ENCODE results near the gene PSAP.
"Not testable (repeated sequence)": the region's sequence is repeated elsewhere in the genome, so short reads cannot be mapped to it uniquely, and the experiment has no call there.

The PSAP gene

DNA sequence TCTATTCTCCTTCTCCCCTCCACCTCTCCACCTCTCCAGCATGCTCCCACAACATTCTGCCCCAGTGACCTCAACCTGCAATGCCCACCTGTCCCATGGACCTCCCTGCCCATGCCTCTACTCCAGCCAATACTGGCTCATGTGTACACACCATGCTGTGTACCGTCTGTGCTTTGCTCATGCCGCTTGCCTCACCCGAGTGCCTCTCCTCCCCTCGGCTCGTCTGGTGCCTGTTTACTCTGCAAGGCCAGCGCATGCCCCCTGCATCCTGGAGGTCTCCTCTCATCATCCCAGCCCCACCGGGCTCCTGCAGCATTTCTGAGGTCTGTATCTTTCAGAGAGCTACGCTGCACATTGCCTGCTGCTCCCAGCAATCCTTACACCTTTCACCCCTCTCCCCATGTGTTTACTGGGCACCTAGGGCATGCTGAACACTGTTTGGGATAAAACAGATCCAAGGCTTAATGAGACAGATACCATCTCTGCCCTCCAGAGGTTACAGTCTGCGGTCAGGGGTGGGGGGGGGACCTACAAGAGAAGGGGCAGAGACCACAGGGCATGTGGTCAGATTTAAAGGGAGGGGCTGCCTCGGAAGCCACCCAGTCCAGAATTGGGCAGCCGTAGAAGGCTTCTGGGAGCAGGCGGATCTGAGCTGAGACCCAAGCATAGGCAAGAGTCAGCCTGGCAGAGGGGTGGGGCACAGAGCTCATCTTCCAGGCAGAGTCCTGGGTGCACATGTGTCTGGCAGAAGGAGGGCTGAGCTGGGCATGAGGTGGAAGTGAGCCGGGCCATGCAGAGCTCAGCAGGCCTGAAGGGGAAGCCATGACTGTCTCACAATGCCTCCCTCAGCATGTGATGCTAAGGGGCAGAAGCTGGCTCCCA, 29.6 kb upstream of the PSAP start:
- H3K79me2 ChIP-seq (ENCODE audit: low read length), result no peaks in the 10 kb centered on the region
- no peaks in the 10 kb centered on the region for H4K20me1 ChIP-seq (ENCODE audit: insufficient read depth, low read length)
- DNase-seq, result no peak
- no peak overlapping the region for H3K4me2 ChIP-seq (ENCODE audit: low read depth, low read length)
- H3K4me1 ChIP-seq (ENCODE audit: low read length), result no peaks in the 10 kb centered on the region
- no peaks in the 10 kb centered on the region for H3K27me3 ChIP-seq (replicated peaks; ENCODE audit: insufficient read depth, low read length)
- H3F3A ChIP-seq (ENCODE audit: insufficient read depth, low read length), result no peaks in the 10 kb centered on the region
- H3K27ac ChIP-seq (ENCODE audit: low read length), result no peak overlapping the region
- H2AFZ ChIP-seq (ENCODE audit: low read length), result no peak overlapping the region
- H3K9ac ChIP-seq (ENCODE audit: low read length), result no peak overlapping the region
- no peak overlapping the region for H3K4me3 ChIP-seq (ENCODE audit: low read length)
- no peaks in the 10 kb centered on the region for H3K9me3 ChIP-seq (replicated peaks; ENCODE audit: insufficient read depth, low read length)
- no peak for TF ChIP-seq EZH2 (optimal IDR thresholded peaks at IDR 0.05; ENCODE audit: low read depth, low read length)
- no peak for TF ChIP-seq EZH2phosphoT487 (IDR thresholded peaks at IDR 0.05; ENCODE audit: low read length)
- TF ChIP-seq, protein P1, sequence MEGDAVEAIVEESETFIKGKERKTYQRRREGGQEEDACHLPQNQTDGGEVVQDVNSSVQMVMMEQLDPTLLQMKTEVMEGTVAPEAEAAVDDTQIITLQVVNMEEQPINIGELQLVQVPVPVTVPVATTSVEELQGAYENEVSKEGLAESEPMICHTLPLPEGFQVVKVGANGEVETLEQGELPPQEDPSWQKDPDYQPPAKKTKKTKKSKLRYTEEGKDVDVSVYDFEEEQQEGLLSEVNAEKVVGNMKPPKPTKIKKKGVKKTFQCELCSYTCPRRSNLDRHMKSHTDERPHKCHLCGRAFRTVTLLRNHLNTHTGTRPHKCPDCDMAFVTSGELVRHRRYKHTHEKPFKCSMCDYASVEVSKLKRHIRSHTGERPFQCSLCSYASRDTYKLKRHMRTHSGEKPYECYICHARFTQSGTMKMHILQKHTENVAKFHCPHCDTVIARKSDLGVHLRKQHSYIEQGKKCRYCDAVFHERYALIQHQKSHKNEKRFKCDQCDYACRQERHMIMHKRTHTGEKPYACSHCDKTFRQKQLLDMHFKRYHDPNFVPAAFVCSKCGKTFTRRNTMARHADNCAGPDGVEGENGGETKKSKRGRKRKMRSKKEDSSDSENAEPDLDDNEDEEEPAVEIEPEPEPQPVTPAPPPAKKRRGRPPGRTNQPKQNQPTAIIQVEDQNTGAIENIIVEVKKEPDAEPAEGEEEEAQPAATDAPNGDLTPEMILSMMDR (IDR thresholded peaks at IDR 0.05; ENCODE audit: low read length), result no peak
- no peaks in the 10 kb centered on the region for H3K36me3 ChIP-seq (replicated peaks; ENCODE audit: insufficient read depth, low read length)
- H3K9me2 ChIP-seq (replicated peaks; ENCODE audit: insufficient read depth, low read length), result no peaks in the 10 kb centered on the region

DNA sequence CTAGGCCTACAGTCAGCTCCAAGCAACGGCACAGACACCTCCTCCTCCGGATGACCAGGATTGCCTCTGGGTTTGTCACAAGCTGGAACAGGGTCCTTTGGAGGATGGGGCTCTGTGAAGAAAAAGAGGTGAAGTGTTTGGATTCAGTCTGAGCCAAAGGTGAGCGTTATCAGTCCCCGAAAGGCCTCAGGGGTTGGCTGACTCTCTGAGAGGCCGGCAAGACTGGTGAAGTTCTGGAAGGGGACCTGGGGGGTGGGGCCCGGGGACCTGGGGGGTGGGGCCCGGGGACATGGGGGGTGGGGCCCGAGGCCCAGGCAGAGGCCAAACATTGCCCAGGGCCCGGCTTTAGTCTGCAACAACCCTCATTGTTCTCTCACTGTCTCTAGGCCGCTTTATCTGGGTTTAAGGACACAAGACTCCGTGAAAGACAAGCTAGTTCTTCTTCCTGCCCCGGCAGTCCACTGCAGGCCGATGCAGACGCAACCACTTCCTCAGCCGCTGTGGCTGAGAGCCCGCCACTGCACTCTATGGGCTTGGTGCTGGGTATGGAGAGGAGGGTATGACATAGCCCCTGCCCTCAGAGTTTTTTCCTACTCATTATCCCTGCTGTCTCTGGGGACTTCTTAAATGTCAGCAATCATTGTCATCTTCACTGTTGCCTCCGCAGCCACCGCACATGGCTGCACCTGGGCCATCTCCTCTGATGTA, 27.4 kb upstream of the PSAP start:
- no peaks in the 10 kb centered on the region for H3K9me3 ChIP-seq (replicated peaks; ENCODE audit: insufficient read depth, low read length)
- no peak overlapping the region for H3K9ac ChIP-seq (ENCODE audit: low read length)
- H4K20me1 ChIP-seq (ENCODE audit: insufficient read depth, low read length), result no peaks in the 10 kb centered on the region
- TF ChIP-seq, protein P1 (IDR thresholded peaks at IDR 0.05; ENCODE audit: low read length), result no peak
- TF ChIP-seq EZH2phosphoT487 (IDR thresholded peaks at IDR 0.05; ENCODE audit: low read length) (no peak), EZH2 (optimal IDR thresholded peaks at IDR 0.05; ENCODE audit: low read depth, low read length) (no peak)
- no peak overlapping the region for H3K4me2 ChIP-seq (ENCODE audit: low read depth, low read length)
- H3K27me3 ChIP-seq (replicated peaks; ENCODE audit: insufficient read depth, low read length), result no peaks in the 10 kb centered on the region
- no peak overlapping the region for H2AFZ ChIP-seq (ENCODE audit: low read length)
- H3K27ac ChIP-seq (ENCODE audit: low read length), result no peak overlapping the region
- H3K36me3 ChIP-seq (replicated peaks; ENCODE audit: insufficient read depth, low read length), result no peaks in the 10 kb centered on the region
- no peak for DNase-seq
- H3K79me2 ChIP-seq (ENCODE audit: low read length), result no peaks in the 10 kb centered on the region
- H3K9me2 ChIP-seq (replicated peaks; ENCODE audit: insufficient read depth, low read length), result no peaks in the 10 kb centered on the region
- peaks cover 8% of the 10 kb centered on the region for H3K4me1 ChIP-seq (ENCODE audit: low read length)
- H3K4me3 ChIP-seq (ENCODE audit: low read length), result no peak overlapping the region
- peaks cover 8% of the 10 kb centered on the region for H3F3A ChIP-seq (ENCODE audit: insufficient read depth, low read length)

DNA sequence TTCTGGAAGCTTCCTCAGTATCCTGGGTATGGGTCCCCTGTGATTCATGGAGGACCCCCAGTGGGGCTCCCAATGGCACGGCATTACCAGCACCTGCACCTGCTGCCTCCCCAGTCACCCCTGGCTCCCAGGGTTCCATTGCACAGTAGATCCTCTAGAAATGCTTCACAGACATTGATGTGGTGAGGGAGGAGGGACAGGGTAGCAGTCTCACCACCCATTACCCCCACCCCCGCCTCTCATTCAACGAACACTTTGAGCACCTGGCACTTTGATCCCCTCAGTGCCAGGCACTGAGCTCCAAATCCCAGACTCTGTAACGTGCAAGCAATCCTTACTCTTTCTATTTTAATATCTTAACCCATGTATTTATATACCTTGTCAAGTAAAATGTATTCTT, 26.8 kb upstream of the PSAP start:
- no peaks in the 10 kb centered on the region for H3K36me3 ChIP-seq (replicated peaks; ENCODE audit: insufficient read depth, low read length)
- no peak overlapping the region for H2AFZ ChIP-seq (ENCODE audit: low read length)
- H3K27ac ChIP-seq (ENCODE audit: low read length), result no peak overlapping the region
- H3K4me1 ChIP-seq (ENCODE audit: low read length), result peaks cover 11% of the 10 kb centered on the region
- H3K9ac ChIP-seq (ENCODE audit: low read length), result no peak overlapping the region
- peaks cover 10% of the 10 kb centered on the region for H3F3A ChIP-seq (ENCODE audit: insufficient read depth, low read length)
- H3K4me3 ChIP-seq (ENCODE audit: low read length), result no peak overlapping the region
- H3K27me3 ChIP-seq (replicated peaks; ENCODE audit: insufficient read depth, low read length), result no peaks in the 10 kb centered on the region
- H3K9me3 ChIP-seq (replicated peaks; ENCODE audit: insufficient read depth, low read length), result no peaks in the 10 kb centered on the region
- no peaks in the 10 kb centered on the region for H3K9me2 ChIP-seq (replicated peaks; ENCODE audit: insufficient read depth, low read length)
- DNase-seq, result no peak
- no peaks in the 10 kb centered on the region for H3K79me2 ChIP-seq (ENCODE audit: low read length)
- H4K20me1 ChIP-seq (ENCODE audit: insufficient read depth, low read length), result no peaks in the 10 kb centered on the region
- TF ChIP-seq, protein P1 (IDR thresholded peaks at IDR 0.05; ENCODE audit: low read length), result no peak
- TF ChIP-seq EZH2phosphoT487 (IDR thresholded peaks at IDR 0.05; ENCODE audit: low read length) (no peak), EZH2 (optimal IDR thresholded peaks at IDR 0.05; ENCODE audit: low read depth, low read length) (no peak)
- no peak overlapping the region for H3K4me2 ChIP-seq (ENCODE audit: low read depth, low read length)

DNA sequence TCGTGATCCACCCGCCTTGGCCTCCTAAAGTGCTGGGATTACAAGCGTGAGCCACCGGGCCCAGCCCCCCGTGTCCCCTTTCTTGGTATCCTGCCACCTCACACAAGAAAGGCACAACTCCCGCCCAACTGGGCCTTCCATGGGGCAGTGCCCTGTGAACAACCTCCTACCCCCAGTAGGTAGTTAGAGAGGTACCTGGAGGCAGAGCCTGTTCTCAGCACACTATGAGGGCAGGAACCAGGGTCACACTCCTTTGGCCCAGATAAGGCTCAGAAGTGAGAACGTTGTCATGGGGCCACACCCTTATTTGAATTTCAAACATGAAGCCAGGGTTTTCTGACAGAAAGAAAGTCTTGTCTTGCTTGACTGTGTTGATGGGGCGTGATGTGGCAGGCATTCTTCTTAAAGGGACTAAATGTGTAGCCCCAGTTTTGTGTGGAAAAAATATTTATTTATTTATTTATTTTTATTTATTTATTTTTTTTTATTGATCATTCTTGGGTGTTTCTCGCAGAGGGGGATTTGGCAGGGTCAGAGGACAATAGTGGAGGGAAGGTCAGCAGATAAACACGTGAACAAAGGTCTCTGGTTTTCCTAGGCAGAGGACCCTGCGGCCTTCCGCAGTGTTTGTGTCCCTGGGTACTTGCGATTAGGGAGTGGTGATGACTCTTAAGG, 23.8 kb upstream of the PSAP start:
- H3K27me3 ChIP-seq (replicated peaks; ENCODE audit: insufficient read depth, low read length); H3K36me3 ChIP-seq (replicated peaks; ENCODE audit: insufficient read depth, low read length); H2AFZ ChIP-seq (ENCODE audit: low read length); H3K9me2 ChIP-seq (replicated peaks; ENCODE audit: insufficient read depth, low read length); H4K20me1 ChIP-seq (ENCODE audit: insufficient read depth, low read length); H3K79me2 ChIP-seq (ENCODE audit: low read length); H3K9ac ChIP-seq (ENCODE audit: low read length); H3K4me2 ChIP-seq (ENCODE audit: low read depth, low read length); H3K27ac ChIP-seq (ENCODE audit: low read length); H3K9me3 ChIP-seq (replicated peaks; ENCODE audit: insufficient read depth, low read length); H3K4me3 ChIP-seq (ENCODE audit: low read length); DNase-seq: not testable (repeated sequence)
- Histone ChIP-seq H3F3A (ENCODE audit: insufficient read depth, low read length) (peaks cover 19% of the 10 kb centered on the region), H3K4me1 (ENCODE audit: low read length) (peaks cover 15% of the 10 kb centered on the region)

Data from MM.1S (cell line).